WERI-Rb-1 (cell line): Measurements from ENCODE around the gene CACNA1I.
A peak's percentile ranks its signal among the peaks of the same experiment; 100 is the strongest.

Experiments
- DNase-seq: peaks from one replicate; pipeline ENCODE4 v3.0.0-alpha.2; 2020
- H3K27ac ChIP-seq: fragments of 250-450 bp; sonication (Bioruptor Pico); 2 replicates; pipeline ENCODE4 v1.5.1; 2020; ENCODE audit warnings: mild to moderate bottlenecking, moderate library complexity
- H3K27me3 ChIP-seq: fragments of 250-450 bp; sonication (Bioruptor Pico); 2 replicates; pipeline ENCODE4 v1.5.1; 2021; ENCODE audit warnings: mild to moderate bottlenecking, low read depth, moderate library complexity; ENCODE audit not compliant: insufficient read depth, severe bottlenecking
- H3K36me3 ChIP-seq: fragments of 250-450 bp; sonication (Bioruptor Pico); 2 replicates; pipeline ENCODE4 v1.5.1; 2020; ENCODE audit warnings: mild to moderate bottlenecking, moderate library complexity
- H3K4me3 ChIP-seq: 2 replicates; pipeline ENCODE4 v1.5.1; 2011; ENCODE audit warnings: low read depth, mild to moderate bottlenecking, control low read depth, low read length
- H3K9me3 ChIP-seq: fragments of 250-450 bp; sonication (Bioruptor Pico); 2 replicates; pipeline ENCODE4 v1.5.1; 2021; ENCODE audit warnings: mild to moderate bottlenecking, moderate library complexity; ENCODE audit not compliant: severe bottlenecking
- CTCF ChIP-seq: IDR thresholded peaks from 2 replicates; pipeline ENCODE4 v1.5.1; 2011; ENCODE audit warnings: low read depth, mild to moderate bottlenecking, control low read depth, inconsistent platforms, low read length

CACNA1I gene

GRCh38 chr22:39728236-39728860 lies 157.8 kb downstream of the CACNA1I start:
- Histone ChIP-seq H3K27me3 (no peaks in the 10 kb centered on the region), H3K27ac (no peak overlapping the region), H3K36me3 (no peaks in the 10 kb centered on the region), H3K4me3 (no peak overlapping the region), H3K9me3 (no peaks in the 10 kb centered on the region)
- DNase-seq, result no peak
- no peak for TF ChIP-seq CTCF

GRCh38 chr22:39729141-39729934 lies 158.8 kb downstream of the CACNA1I start:
- no peak for DNase-seq
- H3K27ac ChIP-seq, result no peak overlapping the region
- TF ChIP-seq CTCF, result no peak
- H3K27me3 ChIP-seq, result no peaks in the 10 kb centered on the region
- no peaks in the 10 kb centered on the region for H3K9me3 ChIP-seq
- no peaks in the 10 kb centered on the region for H3K36me3 ChIP-seq
- no peak overlapping the region for H3K4me3 ChIP-seq

- Histone ChIP-seq H3K36me3 (no peaks in the 10 kb centered on the region), H3K4me3 (no peak overlapping the region), H3K9me3 (no peaks in the 10 kb centered on the region), H3K27me3 (no peaks in the 10 kb centered on the region), H3K27ac (no peak overlapping the region)
- TF ChIP-seq CTCF, result no peak
- no peak for DNase-seq
Observed at GRCh38 chr22:39731481-39731880, 160.9 kb downstream of the CACNA1I start.

GRCh38 chr22:39731881-39732555 lies 161.5 kb downstream of the CACNA1I start:
- DNase-seq, result peak; percentile 34
- H3K4me3 ChIP-seq, result no peak overlapping the region
- no peak overlapping the region for H3K27ac ChIP-seq
- no peaks in the 10 kb centered on the region for H3K36me3 ChIP-seq
- no peaks in the 10 kb centered on the region for H3K9me3 ChIP-seq
- TF ChIP-seq CTCF, result peak; percentile 10; the same call in 1 of the 2 replicates
- no peaks in the 10 kb centered on the region for H3K27me3 ChIP-seq

GRCh38 chr22:39732625-39733024 lies 162.1 kb downstream of the CACNA1I start:
- no peaks in the 10 kb centered on the region for H3K36me3 ChIP-seq
- no peaks in the 10 kb centered on the region for H3K9me3 ChIP-seq
- no peak overlapping the region for H3K27ac ChIP-seq
- no peaks in the 10 kb centered on the region for H3K27me3 ChIP-seq
- TF ChIP-seq CTCF, result no peak
- H3K4me3 ChIP-seq, result no peak overlapping the region
- DNase-seq, result no peak
